Stimulated activated CD8-positive, alpha-beta memory T cell treated with anti-CD3 and anti-CD28 coated beads, Interleukin-12 subunit alpha, Interleukin-12 subunit beta, amount 100 ng/mL, for 24 hours (primary cell): ENCODE measurements around the gene PFKP.
"Not testable (repeated sequence)": the region's sequence is repeated elsewhere in the genome, so short reads cannot be mapped to it uniquely, and the experiment has no call there.

Experiments used
- DNase-seq: peaks from one replicate; pipeline ENCODE4 v3.0.0-alpha.2; 2020; ENCODE audit errors: extremely low read depth

Gene PFKP

GRCh38 chr10:3046981-3047547 lies 20.3 kb upstream of the PFKP start:
- DNase-seq: no peak

- no peak for DNase-seq
Observed at GRCh38 chr10:3047596-3047995, 19.8 kb upstream of the PFKP start.

- no peak for DNase-seq
Observed at GRCh38 chr10:3048119-3049019, 19.0 kb upstream of the PFKP start.

GRCh38 chr10:3051692-3052091 lies 15.7 kb upstream of the PFKP start:
- DNase-seq: no peak

GRCh38 chr10:3053155-3053554 lies 14.2 kb upstream of the PFKP start:
- DNase-seq: no peak

- no peak for DNase-seq
Observed at GRCh38 chr10:3054183-3054850, 13.0 kb upstream of the PFKP start.

- DNase-seq: no peak
Observed at GRCh38 chr10:3054851-3055199, 12.5 kb upstream of the PFKP start.

- DNase-seq: no peak
Observed at GRCh38 chr10:3056280-3057037, 10.9 kb upstream of the PFKP start.

DNA sequence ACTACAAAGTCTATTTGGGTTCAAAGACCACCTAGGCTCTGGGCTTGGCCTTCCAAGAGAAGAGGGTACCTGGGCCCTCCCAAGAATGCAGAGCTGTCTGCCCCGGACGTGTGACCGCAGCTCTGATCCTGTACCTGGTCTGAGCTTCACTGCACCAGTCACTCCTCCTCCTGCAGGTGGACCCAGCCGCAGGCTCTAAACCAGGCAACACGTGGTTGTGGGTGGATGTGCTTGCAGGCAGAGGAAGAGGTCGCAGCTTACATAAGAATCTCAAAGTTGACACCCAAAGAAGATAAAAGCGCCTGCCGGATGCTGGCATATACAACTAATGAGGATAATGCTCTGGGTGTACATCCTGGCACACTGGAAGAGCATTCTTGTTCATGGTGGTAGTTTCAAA lies 9.4 kb upstream of the PFKP start:
- DNase-seq: no peak

DNA sequence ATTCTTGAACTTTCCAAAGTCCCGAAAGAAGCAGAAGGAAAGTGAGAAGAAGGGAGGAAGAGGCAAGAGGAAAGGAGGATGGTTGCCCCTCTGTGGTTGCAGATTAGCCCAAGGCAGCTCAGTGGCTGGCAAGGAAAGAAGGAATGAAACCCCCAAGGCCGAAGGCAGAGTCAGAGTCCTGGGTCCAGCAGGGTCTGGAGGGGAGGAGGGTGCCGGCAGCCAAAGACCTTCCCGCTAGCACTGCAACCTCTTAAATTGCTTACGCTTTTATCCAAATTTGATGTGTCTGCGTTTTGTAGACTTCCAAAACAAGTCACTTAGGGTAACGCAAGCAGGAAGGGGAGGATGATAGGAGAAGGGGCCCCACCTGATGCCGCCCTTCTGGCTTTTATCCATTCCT lies 7.4 kb upstream of the PFKP start:
- no peak for DNase-seq

GRCh38 chr10:3060481-3060889 lies 6.9 kb upstream of the PFKP start:
- no peak for DNase-seq

DNA sequence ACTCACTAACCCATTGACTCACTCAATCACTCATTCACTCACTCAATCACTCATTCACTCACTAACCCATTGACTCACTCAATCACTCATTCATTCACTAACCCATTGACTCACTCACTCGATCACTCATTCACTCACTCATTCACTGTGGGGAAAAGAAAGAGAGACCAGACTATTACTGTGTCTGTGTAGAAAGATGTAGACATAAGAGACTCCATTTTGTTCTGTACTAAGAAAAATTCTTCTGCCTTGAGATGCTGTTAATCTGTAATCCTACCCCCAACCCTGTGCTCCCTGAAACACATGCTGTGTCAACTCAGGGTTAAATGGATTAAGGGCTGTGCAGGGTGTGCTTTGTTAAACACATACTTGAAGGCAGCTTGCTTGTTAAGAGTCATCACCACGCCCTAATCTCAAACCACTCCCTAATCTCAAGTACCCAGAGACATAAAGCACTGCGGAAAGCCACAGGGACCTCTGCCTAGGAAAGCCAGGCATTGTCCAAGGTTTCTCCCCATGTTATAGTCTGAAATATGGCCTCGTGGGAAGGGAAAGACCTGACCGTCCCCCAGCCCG lies 5.9 kb upstream of the PFKP start:
- DNase-seq: not testable (repeated sequence)

DNA sequence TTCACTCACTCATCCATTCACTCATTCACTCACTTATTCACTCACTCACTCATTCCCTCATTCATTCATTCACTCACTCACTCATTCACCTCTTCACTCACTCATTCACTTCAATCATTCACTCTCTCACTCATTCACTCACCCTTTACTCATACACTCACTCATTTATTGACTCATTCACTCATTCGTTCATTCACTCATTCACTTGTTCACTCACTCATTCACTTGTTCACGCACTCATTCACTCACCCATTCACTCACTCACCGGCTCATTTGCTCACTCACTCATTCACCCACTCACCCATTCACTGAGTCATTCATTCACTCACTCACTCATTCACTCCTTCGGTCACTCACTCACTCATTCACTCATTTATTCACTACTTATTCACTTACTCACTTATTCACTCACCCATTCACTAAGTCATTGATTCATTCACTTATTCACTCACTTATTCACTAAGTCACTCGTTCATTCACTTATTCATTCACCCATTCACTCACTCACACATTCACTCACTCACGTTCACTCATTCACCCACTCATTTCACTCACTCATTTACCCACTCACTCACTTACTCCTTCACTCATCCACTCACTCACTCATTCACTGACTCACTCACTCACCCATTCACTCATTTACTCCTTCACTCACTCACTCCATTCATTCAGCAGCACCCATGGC lies 4.7 kb upstream of the PFKP start:
- DNase-seq: no peak

- DNase-seq: no peak
Observed at GRCh38 chr10:3064423-3064822, 2.9 kb upstream of the PFKP start.

DNA sequence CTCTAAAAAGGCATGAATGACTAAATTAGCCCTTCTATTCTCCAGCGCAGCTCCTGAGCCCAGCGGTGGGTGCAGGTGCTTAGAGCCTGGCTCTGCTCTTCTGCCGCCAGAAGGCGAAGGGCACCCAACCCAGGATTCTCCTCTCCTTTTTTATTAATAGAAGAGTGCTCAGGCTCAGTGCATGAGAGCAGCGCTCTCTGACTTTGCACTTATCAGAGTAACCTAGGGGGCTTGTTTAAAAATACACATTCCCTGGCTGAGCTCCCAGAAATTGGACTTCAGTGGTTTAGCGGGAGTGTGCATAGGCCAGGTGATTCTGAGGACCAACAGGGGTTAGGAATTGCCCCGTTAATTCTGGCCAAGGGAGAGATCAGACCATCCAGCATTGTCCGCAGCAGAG lies 1.7 kb upstream of the PFKP start:
- DNase-seq: no peak

DNA sequence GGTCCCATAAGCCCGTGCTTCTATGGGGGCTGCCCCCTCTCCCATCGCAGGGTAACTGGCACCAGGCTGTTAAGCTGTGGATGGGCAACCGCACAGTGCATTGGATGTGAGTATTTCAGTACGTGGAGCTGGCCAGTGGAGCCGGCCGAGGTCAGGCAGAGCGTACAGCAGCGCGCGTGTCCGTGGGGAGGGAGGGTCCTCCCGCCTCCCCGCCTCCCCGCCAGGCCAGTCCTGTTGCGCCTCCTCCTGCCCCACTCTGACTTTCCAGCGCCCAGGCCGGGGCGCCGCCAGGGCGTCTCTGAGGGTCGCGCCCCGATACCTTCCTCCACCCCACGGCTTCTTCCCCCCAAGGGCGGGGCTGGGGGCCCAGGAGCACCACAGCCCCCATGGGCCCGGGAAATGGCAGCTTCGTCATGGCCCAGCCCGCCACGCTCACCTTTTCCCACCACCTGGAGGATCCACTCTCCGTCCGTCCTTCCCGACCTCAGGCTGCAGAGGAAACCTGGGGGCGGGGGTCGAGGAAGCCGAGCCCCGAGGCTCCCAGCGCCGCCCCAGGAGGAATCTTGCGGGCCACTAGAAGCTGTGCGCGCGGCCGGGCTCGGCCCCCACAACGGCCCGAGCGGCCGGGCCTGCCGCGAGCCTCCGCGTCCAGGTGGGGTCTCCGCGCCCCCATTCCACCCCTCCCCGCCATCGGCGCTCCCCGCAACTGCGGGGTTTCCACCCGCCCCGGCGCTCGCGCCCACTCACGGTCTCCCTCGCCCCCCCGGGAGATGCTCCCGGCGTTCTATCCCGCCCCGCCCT lies 831 bp upstream of the PFKP start:
- DNase-seq: no peak

GRCh38 chr10:3067859-3068179 lies 471 bp downstream of the PFKP start:
- DNase-seq: no peak

GRCh38 chr10:3068201-3068967 lies 1.0 kb downstream of the PFKP start:
- DNase-seq: peak; percentile 37

DNA sequence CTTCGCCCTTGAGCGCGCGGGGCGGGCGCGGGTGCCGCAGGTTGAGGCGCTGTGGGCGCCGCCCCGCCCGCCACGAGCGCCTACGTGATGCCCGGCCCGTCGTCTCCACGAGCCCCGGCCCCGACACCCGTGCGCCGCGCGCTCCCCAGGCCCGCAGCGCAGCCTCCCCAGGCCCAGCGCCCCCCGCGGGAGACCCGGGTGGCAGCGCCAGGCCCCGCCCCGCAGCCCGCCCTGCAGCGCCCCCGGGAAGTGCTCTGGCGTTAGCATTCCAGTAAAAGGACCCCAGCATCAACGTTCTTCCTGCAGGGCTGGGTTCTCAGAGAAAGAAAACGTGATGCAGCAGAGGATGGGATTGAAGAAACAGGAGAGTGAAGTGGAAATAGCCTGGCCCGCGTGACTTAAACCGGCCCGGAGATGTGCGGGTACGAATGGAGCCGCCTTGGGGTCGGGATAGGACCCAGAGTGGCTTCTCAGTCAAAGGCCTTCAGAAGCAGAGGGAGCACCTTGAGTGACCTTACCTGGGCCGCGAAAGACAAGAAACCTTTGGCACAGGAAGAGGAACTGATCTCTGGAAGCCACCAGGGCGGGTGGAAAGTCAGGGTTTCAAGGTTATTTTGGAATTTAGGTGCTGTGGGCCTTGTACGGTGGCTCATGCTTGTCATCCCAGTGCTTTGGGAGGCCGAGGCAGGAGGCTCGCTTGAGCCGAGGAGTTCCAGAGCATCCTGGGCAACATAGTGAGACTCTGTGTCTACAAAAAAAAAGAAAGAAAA lies 1.8 kb downstream of the PFKP start:
- no peak for DNase-seq
